Measurements from ENCODE around the gene GZMM.

GZMM gene

GRCh38 chr19:570251-570686, 26.4 kb downstream of the GZMM start:
- no peak for DNase-seq

- no peak for DNase-seq
Measured at GRCh38 chr19:570937-571565, 27.2 kb downstream of the GZMM start.

- DNase-seq: no peak
Measured at GRCh38 chr19:571566-571974, 27.7 kb downstream of the GZMM start.

- peak; percentile 79 for DNase-seq
Measured at GRCh38 chr19:572140-572742, 28.4 kb downstream of the GZMM start, which contains the start of gene BSG. Gene BSG (plus strand): TSS chr19:572596. CDS start chr19:572635, 39 bp downstream.

GRCh38 chr19:572743-573518, 29.1 kb downstream of the GZMM start:
- no peak for DNase-seq

- DNase-seq: no peak
Measured at GRCh38 chr19:573519-573825, 29.6 kb downstream of the GZMM start.

GRCh38 chr19:574658-575526, 31.0 kb downstream of the GZMM start:
- no peak for DNase-seq

- DNase-seq: no peak
Measured at GRCh38 chr19:575527-576506, 32.0 kb downstream of the GZMM start.

- no peak for DNase-seq
Measured at GRCh38 chr19:576768-577438, 33.0 kb downstream of the GZMM start.

GRCh38 chr19:577439-578392, 33.9 kb downstream of the GZMM start:
- DNase-seq: no peak

- DNase-seq: no peak
Measured at GRCh38 chr19:579111-579841, 35.4 kb downstream of the GZMM start.

- DNase-seq: no peak
Measured at GRCh38 chr19:579842-580155, 35.9 kb downstream of the GZMM start.

- no peak for DNase-seq
Measured at GRCh38 chr19:580274-580835, 36.5 kb downstream of the GZMM start.

GRCh38 chr19:581399-582111, 37.7 kb downstream of the GZMM start:
- DNase-seq: no peak

- DNase-seq: no peak
Measured at GRCh38 chr19:582497-583197, 38.8 kb downstream of the GZMM start.

GRCh38 chr19:583198-583967, 39.5 kb downstream of the GZMM start:
- no peak for DNase-seq

- no peak for DNase-seq
Measured at GRCh38 chr19:583968-584239, 40.1 kb downstream of the GZMM start.

All from NCI-H2081 treated with DMSO at 0.1 percent for 48 hours (cell line).